Cortex of kidney (tissue), 1 donor: Measurements from ENCODE around the gene ZFX.
"Not testable (repeated sequence)": the region's sequence is repeated elsewhere in the genome, so short reads cannot be mapped to it uniquely, and the experiment has no call there.

ENCODE experiments used
- DNase-seq: peaks from one replicate; lab custom pipeline; 2025; lab: John Stamatoyannopoulos, UW

Gene ZFX

DNA sequence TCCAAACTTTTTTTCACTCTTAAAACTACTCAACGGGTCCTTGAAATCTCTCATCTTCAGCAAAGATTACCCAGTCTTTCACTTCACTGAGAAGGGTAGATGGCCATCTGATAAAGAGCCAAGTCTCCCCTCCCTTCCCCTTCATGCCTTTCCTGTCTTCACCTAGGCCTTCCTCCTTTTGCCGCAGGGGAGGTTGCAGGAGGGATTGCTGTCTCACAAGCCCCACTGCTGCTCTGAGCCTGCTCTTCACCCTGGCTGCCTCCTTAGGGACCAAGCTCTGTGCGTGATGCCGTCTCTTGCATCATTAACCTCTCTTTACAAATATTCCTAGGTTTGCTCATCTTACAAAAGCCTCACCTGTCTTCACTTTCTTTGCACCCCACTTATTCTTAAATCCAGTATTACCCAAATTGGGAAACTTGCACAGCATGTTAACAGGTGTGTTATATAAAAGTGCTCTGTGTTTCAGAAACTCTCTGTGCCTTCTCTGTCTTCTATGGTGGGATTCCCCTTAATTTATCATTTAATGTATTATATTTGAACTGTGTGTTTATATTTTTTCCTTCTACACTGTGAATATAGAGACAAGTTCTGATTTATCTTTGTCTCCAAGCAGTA, 3.8 kb downstream of the ZFX start:
- no peak for DNase-seq

DNA sequence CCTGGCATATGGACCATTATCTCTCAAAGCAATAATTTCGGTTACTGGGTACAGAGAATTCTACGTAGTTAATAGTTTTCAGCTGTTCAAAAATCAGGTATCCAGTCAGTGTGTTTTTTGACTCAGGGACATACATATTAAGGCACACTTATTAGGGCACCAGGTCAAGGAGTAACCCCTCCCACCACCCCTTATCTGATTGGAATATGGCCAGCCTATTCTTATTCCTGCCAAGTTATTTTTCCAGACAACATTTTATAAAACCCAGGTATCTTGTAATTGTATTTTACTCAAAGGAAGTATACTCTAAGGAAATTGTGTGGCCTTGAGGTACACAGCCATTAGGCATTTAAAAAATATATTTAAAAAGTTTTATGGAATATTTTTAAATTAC, 4.3 kb downstream of the ZFX start:
- no peak for DNase-seq

- no peak for DNase-seq
Observed at GRCh38 chrX:24154490-24155034, 5.0 kb downstream of the ZFX start.

- DNase-seq = not testable (repeated sequence)
Observed at GRCh38 chrX:24155747-24156146, 6.2 kb downstream of the ZFX start.

DNA sequence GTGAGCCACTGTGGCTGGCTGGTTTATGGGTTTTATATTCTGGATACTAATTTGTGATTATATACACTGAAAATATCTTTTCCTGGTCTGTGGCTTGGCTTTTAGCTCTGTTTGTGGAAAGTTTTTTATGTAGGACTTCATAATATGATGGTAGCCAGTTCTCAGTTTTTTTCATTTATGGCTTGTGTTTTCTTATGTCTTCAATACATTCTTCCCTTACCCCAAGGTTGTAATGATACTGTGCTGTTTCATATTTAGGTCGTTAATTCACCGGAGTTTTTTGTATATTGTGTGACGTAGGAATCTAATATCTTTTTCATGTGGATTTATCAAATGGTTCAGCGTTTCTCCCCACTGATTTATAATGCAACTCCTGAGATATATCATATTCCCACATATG, 6.6 kb downstream of the ZFX start:
- DNase-seq = no peak

DNA sequence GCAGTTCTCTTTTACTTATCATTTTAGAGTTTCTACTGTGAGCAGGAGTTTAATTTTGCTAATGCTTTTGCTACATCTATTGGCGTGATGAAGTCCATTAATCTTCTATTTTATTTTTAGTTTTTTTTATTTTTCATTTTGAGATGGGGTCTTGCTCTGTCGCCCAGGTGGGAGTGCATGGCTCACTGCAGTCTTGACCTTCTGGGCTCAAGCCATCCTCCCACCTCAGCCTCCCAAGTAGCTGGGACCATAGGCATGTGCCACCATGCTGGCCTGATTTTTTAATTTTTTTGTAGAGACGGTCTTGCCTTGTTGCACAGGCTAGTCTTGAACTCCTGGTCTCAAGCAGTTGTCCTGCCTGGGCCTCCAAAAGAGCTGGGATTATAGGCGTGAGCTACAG, 9.4 kb downstream of the ZFX start:
- no peak for DNase-seq

DNA sequence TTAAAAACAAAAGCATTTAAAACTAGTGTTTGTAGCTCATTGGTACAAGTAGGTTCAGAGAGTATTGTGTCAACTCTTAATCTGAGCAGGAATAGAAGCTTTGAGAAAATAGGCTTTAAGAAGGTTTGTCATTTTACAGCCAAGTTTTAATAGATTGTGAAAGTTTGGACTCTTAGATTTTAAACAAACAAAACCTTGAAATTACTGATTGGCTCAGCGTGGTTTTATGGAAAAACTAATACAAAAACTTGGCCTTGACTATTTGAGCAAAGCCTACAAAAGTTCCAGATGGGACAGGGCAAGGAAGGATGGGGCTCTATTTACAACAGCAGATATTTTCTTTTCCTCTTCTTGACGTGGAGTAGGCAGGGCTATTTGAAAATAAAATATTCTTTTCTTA, 16.5 kb downstream of the ZFX start:
- no peak for DNase-seq

DNA sequence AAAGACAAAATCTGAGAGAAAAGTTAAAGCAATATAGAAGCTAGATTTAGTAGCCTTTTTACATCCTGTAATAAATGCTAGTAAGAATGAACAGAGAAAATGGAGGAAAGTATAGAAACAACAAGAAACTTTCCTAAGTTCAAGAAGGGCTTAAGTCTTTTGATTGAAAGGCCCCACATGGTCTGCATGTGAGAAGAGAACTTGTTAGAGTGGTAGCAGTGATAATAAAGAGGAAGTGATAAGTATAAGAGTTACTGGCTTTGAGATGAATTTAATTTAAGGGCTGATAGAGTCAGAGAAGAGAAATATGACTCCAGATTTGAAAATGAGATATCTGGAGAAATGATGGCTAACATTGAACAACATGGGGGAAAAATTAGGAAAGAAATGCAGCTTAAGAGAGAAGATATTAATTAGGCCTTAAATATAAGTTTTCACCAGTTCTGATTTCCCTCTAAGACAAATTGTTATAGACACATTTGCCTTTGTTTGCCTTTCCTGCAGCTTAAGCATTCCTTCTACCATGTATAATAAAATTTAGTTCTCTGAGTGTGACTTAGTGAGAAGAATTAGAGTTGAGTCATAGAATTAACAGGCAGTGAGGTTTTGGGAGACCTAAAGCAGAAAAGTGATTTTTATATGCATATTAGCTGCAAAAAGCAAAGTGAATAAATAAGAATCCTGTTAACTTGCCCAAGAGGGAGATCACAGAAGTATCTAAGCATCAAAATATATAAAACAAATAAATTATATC, 18.4 kb downstream of the ZFX start:
- DNase-seq = no peak

- DNase-seq = no peak
Observed at GRCh38 chrX:24168807-24169206, 19.3 kb downstream of the ZFX start.

DNA sequence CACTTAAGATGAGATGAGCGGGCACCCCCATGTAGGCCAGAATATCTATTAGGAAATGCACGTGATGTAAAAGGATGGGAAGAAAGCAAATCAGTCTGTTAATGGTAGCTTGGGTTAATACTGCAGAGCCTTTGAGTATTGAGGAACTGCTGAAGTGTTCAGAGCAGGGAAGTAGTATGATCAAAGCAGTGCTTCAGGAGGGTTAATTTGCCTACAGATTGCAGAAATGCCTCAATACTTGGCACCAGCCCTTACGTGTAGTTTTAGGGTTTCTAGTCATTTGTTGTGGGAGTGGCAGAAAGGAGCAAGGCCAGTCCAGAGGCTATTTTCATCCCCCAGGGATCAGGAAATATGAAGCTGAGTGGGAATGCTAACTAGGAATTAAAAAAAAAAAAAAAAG, 19.7 kb downstream of the ZFX start:
- no peak for DNase-seq

DNA sequence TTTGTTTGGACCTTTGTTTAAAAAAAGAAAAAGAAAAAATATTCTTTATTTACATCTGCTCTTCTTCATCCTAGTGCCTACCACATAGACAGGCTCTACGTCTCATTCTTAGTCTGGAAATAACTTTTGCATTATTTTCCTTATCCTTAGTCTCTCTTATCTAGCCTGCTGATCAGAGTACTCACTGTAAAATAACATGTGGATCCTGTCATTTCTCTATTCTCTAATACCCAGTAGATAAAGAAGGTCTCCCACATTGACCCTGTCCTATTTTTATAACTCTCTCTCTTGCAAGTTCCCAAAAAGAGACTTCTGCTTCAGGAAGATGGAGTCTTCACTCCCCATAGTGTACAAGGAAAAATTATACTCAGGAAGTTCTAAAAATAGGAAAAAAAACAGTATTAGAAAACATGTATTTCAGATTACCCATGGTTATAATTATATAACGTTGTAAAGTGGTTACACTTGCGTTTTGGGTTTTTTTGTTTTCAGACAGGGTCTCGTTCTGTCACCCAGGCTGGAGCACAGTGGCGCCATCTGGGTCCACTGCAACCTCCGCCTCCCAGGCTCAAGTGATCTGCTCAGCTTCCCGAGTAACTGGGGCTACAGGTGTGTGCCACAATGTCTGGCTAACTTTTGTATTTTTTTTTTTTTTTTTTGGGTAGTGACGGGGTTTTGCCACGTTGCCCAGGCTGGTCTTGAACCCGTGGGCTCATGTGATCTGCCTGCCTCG, 23.8 kb downstream of the ZFX start:
- DNase-seq = no peak

DNA sequence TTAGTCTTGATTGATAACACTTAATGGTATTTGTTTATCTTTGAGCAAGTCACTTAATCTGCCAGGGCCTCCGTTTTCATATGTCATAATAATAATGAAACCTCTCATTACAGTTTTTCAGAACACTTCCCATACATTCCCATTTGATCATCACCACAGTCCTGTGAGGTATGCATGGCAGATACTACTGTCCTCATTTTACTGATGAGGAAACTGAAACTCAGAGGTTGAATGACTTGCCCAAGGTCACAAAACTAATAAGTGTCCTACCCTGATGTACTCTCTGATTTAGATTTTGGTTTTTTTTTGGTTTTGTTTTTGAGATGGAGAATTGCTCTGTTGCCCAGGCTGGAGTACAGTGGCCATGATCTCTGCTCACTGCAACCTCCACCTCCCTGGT, 25.7 kb downstream of the ZFX start:
- DNase-seq = no peak

DNA sequence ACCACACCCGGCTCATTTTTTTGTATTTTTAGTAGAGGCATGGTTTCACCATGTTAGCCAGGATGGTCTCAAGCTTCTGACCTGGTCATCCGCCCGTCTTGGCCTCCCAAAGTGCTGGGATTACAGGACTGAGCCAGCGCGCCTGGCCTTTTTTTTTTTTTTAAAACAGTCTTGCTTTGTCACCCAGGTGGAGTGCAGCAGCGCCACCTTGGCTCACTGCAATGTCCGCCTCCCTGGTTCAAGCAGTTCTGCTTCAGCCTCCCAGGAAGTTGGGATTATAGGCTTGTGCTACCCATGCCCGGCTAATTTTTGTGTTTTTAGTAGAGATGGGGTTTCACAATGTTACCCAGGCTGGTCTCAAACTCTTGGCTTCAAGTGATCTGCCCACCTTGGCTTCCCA, 28.9 kb downstream of the ZFX start:
- no peak for DNase-seq

- no peak for DNase-seq
Observed at GRCh38 chrX:24184018-24184417, 34.5 kb downstream of the ZFX start.

- DNase-seq = no peak
Observed at GRCh38 chrX:24186483-24186882, 37.0 kb downstream of the ZFX start.

DNA sequence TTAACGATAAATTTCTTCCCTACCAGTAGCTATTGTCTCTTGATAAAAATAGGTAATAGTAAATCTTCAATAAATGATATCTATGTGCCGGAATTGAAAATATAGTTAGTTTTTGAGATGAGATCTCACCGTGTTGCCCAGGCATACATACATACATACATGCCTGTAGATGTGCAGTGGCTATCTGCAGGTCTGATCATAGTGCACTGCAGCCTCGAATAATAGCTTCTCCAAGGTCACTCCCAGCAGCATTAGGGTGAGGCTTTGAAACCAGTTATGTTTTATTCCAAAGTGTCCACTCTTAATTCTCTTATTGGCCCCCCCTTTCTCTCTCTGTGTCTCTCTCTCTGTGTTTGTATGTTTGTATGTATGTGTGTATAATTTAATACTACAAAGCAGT, 37.5 kb downstream of the ZFX start:
- DNase-seq = no peak

GRCh38 chrX:24189490-24189889, 40.0 kb downstream of the ZFX start:
- no peak for DNase-seq

DNA sequence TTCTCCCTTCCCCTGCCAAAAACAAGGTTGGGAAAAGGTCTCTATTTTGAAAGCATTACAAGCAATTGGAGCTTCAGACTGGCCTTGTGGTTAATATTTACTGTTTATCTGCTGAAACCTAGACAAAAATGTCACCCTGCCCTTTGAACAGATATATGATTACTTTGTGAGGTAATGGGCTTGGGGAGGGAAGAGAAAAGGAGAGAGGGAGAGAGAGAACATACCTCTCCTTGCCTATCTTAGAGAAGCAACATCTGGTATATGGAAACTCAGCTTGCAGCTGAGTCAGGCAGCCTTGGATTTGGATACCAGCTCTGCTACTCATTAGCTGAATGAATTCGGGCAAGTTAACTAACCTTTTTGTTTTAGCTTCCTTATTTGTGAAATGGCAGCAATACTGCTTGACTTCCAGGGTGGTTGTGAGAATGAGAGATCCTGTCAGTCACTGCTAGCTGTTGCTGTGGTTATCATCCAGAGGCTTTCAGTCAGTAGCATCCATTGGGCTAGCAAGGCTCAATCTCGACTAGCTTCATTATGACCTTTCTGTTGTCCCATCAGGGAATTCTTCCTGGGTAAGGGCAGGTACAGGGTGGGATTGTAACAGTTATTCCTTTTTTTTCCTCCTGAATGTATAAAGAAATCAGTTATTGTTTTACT, 41.1 kb downstream of the ZFX start:
- DNase-seq = no peak

DNA sequence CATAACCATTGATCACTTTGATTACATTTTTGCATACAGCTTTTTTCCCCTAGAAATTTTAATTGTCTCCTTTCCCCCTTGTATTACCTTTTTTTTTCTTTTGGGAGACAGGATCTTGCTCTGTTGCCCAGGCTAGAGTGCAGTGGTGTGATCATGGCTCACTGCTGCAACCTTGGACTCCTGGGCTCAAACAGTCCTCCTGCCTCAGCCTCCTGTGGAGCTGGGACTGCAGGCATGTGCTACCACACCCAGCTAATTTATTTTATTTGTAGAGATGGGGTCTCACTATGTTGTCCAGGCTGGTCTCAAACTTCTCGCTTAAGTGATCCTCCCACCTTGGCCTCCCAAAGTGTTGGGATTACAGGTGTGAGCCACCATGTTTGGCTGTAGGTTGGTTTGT, 47.0 kb downstream of the ZFX start:
- no peak for DNase-seq

GRCh38 chrX:24198101-24198500, 48.6 kb downstream of the ZFX start:
- no peak for DNase-seq

GRCh38 chrX:24200133-24200532, 50.6 kb downstream of the ZFX start:
- DNase-seq = no peak

DNA sequence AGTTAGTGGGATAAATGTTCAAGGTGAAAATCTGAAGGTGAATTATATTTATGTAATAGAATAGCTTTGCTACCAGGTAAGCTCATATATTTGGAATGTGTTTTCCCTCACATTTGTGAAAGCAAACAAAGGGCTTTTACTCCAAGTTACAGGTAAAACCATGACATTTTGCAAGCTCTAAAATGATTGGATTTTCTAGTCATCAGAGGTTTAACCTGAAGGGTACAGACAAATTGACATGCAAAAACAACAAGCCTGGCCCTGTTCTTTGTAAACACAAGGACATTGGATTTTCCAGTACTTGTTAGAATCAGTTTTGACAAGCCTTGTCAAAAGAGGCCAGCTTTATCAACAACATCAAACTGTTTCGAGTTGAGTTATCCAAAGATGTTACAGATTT, 51.7 kb downstream of the ZFX start:
- DNase-seq = no peak
